Fibroblast of villous mesenchyme (primary cell): ENCODE results near the gene MAMDC4. TPM values are rescaled to one million over a fixed set of nuclear protein-coding genes. Genes with fewer than 3 reads are reported as not detected.
A peak's percentile ranks its signal among the peaks of the same experiment; 100 is the strongest.
"Not testable (repeated sequence)": the region's sequence is repeated elsewhere in the genome, so short reads cannot be mapped to it uniquely, and the experiment has no call there.

Experiments used
- DNase-seq: peaks from one replicate; pipeline ENCODE4 v3.0.0-alpha.2; 2010; ENCODE audit warnings: low read depth
- H3K4me3 ChIP-seq: 2 replicates; pipeline ENCODE4 v1.5.1; 2011; ENCODE audit warnings: low read depth, mild to moderate bottlenecking, low read length
- CTCF ChIP-seq: IDR thresholded peaks from 2 replicates; pipeline ENCODE4 v1.5.1; 2012; ENCODE audit warnings: low read depth, mild to moderate bottlenecking, low read length; ENCODE audit not compliant: insufficient read depth
- total RNA-seq: library from RNA; depleted of rRNA; stranded (reverse); fragments of >200 nt; gene quantifications from 2 replicates; pipeline ENCODE4 v1.2.3, GENCODE V29; 2012

Gene MAMDC4
- total RNA-seq, 1 donor: 3.0 TPM

GRCh38 chr9:136837146-136837855 lies 14.8 kb upstream of the MAMDC4 start:
- no peak for TF ChIP-seq CTCF
- H3K4me3 ChIP-seq: no peak overlapping the region
- DNase-seq: no peak

GRCh38 chr9:136837856-136838277 lies 14.3 kb upstream of the MAMDC4 start:
- H3K4me3 ChIP-seq, DNase-seq: not testable (repeated sequence)

- TF ChIP-seq CTCF: no peak
- no peak for DNase-seq
- H3K4me3 ChIP-seq: no peak overlapping the region
These were observed 13.6 kb upstream of the MAMDC4 start for GRCh38 chr9:136838314-136839228.

GRCh38 chr9:136839229-136840139 lies 12.7 kb upstream of the MAMDC4 start:
- H3K4me3 ChIP-seq: no peak overlapping the region
- TF ChIP-seq CTCF: no peak
- DNase-seq: no peak

DNA sequence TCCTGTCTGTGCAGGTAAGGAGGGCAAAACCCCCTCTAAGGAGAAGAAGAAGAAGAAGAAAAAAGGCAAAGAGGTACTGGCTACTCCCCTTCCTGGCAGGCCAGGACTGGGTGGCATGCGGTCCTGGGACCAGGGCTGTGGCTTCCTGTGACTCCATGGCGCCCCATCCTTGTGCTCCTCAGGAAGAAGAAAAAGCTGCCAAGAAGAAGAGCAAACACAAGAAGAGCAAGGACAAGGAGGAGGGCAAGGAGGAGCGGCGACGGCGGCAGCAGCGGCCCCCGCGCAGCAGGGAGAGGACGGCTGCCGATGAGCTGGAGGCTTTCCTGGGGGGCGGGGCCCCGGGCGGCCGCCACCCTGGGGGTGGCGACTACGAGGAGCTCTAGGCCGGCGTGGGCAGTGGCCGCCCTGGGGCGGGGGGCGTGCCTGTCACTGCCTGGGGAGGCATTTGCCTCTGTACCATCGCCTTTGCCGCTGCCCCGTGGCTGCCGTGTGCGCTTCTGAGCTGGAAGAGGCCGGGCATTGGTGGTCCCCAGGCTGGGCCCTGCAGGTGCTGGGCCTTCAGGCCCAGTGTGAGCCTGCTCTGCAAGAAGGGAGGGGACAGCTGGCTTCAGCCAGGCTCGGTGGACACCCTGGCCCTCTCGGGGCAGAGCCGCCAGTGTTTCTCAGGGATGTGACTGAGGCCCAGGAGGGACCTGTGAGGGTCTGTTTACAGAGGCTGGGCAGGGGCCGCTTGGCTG lies 11.8 kb upstream of the MAMDC4 start:
- no peak overlapping the region for H3K4me3 ChIP-seq
- no peak for DNase-seq
- no peak for TF ChIP-seq CTCF

- no peak for TF ChIP-seq CTCF
- peak; percentile 67 for DNase-seq
These were observed 11.1 kb upstream of the MAMDC4 start for GRCh38 chr9:136840877-136841645.

GRCh38 chr9:136841646-136842379 lies 10.3 kb upstream of the MAMDC4 start:
- not testable (repeated sequence) for H3K4me3 ChIP-seq, DNase-seq

More at GRCh38 chr9:136840877-136841645, 11.1 kb upstream of the MAMDC4 start:
- H3K4me3 ChIP-seq: no peak overlapping the region
